Activated CD4-positive, alpha-beta T cell treated with anti-CD3 and anti-CD28 coated beads, Interleukin-2, amount 50 U/mL, for 48 hours (primary cell): ENCODE results near the gene PCDHGB6.
"Not testable (repeated sequence)": the region's sequence is repeated elsewhere in the genome, so short reads cannot be mapped to it uniquely, and the experiment has no call there.

Experiments used
- DNase-seq, 2 experiments: peaks; one replicate each; pipeline ENCODE4 v3.0.0-alpha.2; 2020

Gene PCDHGB6

DNA sequence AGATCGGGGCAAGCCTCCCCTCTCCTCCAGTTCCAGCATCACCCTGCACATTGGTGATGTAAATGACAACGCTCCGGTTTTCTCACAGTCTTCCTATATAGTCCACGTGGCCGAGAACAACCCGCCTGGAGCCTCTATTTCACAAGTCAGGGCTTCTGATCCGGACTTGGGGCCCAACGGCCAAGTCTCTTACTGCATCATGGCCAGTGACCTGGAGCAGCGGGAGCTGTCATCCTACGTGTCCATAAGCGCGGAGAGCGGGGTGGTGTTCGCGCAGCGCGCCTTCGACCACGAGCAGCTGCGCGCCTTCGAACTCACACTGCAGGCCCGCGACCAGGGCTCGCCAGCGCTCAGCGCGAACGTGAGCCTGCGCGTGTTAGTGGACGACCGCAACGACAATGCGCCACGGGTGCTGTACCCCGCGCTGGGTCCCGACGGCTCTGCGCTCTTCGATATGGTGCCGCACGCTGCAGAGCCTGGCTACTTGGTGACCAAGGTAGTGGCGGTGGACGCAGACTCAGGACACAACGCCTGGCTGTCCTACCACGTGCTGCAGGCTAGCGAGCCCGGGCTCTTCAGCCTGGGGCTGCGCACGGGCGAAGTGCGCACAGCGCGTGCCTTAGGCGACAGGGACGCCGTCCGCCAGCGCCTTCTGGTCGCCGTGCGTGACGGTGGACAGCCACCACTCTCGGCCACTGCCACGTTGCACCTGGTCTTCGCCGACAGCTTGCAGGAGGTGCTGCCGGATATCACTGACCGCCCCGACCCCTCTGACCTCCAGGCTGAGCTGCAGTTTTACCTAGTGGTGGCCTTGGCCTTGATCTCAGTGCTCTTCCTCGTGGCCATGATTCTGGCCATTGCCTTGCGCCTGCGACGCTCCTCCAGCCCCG, 18.4 kb upstream of the PCDHGB6 start:
- DNase-seq, result no peak

DNA sequence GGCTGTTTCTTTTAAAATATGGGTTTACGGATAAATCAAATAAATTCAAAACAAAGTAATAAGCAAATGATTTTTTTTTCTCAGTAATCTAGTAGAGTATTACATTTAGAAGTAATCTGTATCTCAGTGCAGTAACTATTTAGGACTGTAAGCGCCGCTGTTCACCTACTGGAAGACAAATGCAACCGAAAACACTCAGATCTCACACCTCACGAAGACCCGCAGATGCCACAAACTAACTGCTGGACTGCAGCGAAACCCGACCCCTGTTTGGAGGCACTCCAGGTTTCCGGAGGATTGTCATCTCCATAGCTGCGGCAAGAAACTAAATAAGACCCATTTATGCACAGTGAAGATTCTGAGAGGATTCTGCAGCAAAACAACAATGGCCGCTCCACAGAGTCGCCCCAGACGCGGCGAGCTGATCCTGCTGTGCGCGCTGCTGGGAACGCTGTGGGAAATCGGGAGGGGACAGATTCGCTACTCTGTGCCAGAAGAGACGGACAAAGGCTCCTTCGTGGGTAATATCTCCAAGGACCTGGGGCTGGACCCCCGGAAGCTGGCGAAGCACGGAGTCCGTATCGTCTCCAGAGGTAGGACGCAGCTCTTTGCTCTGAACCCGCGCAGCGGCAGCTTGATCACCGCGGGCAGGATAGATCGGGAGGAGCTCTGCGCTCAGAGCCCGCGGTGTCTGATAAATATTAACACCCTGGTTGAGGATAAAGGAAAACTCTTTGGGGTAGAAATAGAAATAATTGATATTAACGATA, 15.2 kb upstream of the PCDHGB6 start, which contains the start of gene PCDHGA8:
PCDHGA8 (plus strand) TSS at position 205 of the 770 bp plus-strand sequence; CDS start at position 386, 181 bp downstream.
- DNase-seq, result no peak

DNA sequence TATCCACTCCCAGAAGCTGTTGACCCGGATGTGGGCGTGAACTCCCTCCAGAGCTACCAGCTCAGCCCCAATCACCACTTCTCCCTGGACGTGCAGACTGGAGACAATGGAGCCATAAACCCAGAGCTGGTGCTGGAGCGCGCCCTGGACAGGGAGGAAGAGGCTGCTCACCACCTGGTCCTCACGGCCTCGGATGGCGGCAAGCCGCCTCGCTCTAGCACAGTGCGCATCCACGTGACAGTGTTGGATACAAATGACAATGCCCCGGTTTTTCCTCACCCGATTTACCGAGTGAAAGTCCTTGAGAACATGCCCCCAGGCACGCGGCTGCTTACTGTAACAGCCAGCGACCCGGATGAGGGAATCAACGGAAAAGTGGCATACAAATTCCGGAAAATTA, 14.6 kb upstream of the PCDHGB6 start:
- DNase-seq, result no peak

DNA sequence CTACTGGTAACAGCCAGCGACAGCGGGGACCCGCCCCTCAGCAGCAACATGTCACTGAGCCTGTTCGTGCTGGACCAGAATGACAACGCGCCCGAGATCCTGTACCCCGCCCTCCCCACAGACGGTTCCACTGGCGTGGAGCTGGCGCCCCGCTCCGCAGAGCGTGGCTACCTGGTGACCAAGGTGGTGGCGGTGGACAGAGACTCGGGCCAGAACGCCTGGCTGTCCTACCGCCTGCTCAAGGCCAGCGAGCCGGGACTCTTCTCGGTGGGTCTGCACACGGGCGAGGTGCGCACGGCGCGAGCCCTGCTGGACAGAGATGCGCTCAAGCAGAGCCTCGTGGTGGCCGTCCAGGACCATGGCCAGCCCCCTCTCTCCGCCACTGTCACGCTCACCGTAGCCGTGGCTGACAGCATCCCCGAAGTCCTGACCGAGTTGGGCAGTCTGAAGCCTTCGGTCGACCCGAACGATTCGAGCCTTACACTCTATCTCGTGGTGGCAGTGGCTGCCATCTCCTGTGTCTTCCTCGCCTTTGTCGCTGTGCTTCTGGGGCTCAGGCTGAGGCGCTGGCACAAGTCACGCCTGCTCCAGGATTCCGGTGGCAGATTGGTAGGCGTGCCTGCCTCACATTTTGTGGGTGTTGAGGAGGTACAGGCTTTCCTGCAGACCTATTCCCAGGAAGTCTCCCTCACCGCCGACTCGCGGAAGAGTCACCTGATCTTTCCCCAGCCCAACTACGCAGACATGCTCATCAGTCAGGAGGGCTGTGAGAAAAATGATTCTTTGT, 13.2 kb upstream of the PCDHGB6 start:
- not testable (repeated sequence) for DNase-seq

DNA sequence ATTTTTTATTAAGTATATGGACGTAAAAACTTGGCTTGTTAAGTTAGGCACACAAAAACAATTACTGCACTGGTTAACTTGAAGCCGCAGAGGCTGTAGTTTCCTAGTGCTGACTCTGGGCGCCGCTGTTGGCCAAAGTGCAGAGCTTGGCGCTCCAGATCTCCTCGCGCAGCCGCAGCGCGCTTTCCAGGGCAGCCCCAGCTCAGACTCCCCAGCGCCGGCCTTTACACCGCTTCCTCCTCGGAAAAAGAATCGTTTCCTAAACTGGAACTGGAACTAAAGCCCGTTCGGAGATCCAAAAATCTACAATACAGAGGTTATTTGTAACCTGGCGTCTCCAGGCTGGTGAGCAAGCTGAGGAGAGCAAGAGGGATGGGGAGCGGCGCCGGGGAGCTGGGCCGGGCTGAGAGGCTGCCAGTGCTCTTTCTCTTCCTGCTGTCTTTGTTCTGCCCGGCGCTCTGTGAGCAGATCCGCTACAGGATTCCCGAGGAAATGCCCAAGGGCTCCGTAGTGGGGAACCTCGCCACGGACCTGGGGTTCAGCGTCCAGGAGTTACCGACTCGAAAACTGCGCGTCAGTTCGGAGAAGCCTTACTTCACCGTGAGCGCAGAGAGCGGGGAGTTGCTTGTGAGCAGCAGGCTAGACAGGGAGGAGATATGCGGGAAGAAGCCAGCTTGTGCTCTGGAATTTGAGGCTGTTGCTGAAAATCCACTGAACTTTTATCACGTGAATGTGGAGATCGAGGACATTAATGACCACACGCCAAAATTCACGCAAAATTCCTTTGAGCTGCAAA, 9.9 kb upstream of the PCDHGB6 start, which contains the start of gene PCDHGB5:
PCDHGB5 (plus strand) TSS at position 192 of the 796 bp plus-strand sequence; CDS start at position 373, 181 bp downstream.
- DNase-seq, result peak in 1 of 2 experiments; percentile 36

DNA sequence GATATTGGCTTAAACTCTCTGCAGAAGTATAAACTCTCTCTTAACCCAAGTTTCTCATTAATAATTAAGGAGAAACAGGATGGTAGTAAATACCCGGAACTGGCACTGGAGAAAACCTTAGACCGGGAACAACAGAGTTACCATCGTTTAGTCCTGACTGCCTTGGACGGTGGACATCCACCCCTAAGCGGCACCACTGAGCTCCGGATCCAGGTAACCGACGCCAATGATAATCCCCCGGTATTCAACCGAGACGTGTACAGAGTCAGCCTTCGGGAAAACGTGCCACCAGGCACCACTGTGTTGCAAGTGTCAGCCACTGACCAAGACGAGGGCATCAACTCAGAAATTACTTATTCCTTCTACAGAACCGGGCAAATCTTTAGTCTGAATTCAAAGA, 9.2 kb upstream of the PCDHGB6 start:
- DNase-seq, result no peak

DNA sequence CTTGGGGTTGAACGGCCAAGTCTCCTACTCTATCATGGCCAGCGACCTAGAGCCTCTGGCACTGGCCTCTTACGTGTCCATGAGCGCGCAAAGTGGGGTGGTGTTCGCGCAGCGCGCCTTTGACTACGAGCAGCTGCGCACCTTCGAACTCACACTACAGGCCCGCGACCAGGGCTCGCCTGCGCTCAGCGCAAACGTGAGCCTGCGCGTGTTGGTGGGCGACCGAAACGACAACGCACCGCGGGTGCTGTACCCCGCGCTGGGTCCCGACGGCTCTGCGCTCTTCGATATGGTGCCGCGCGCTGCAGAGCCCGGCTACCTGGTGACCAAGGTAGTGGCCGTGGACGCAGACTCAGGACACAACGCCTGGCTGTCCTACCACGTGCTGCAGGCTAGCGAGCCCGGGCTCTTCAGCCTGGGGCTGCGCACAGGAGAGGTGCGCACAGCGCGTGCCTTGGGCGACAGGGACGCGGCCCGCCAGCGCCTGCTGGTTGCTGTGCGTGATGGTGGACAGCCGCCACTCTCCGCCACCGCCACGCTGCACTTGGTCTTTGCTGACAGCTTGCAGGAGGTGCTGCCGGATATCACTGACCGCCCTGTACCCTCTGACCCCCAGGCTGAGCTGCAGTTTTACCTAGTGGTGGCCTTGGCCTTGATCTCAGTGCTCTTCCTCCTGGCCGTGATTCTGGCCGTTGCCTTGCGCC, 8.1 kb upstream of the PCDHGB6 start:
- no peak for DNase-seq

DNA sequence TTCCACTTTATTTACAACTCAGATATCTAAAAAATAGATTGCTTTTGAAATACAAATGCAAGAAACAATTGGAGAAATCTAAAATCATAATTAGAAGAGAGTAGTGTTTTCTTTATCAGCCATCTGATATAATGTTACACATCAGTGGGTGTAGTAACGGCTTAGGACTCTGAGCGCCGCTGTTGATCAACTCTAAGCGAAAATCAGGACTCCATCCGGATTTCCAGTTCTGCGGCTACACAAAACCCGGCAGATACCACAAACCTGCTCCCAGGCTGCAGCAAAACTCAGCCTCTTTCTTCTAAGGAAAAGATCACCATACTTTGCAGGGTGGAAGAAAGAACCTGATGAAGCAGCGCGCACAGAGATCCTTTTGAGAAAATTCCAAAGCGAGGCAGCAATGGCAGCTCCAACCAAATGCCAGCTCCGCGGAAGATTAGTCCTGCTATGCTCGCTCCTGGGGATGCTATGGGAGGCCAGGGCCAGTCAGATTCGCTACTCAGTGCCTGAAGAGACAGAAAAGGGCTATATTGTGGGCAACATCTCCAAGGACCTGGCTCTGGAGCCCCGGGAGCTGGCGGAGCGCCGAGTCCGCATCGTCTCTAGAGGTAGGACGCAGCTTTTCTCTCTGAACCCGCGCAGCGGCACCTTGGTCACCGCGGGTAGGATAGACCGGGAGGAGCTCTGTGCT, 5.1 kb upstream of the PCDHGB6 start, which contains the start of gene PCDHGA9:
PCDHGA9 (plus strand) TSS at position 226 of the 691 bp plus-strand sequence; CDS start at position 401, 175 bp downstream.
- DNase-seq, result no peak

DNA sequence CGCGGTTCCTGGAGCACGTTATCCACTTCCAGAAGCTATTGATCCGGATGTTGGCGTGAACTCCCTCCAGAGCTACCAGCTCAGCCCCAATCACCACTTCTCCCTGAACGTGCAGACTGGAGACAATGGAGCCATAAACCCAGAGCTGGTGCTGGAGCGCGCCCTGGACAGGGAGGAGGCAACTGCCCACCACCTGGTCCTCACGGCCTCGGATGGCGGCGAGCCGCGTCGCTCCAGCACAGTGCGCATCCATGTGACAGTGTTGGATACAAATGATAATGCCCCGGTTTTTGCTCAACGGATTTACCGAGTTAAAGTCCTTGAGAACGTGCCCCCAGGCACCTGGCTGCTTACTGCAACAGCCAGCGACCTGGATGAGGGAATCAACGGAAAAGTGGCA, 4.4 kb upstream of the PCDHGB6 start:
- no peak for DNase-seq

DNA sequence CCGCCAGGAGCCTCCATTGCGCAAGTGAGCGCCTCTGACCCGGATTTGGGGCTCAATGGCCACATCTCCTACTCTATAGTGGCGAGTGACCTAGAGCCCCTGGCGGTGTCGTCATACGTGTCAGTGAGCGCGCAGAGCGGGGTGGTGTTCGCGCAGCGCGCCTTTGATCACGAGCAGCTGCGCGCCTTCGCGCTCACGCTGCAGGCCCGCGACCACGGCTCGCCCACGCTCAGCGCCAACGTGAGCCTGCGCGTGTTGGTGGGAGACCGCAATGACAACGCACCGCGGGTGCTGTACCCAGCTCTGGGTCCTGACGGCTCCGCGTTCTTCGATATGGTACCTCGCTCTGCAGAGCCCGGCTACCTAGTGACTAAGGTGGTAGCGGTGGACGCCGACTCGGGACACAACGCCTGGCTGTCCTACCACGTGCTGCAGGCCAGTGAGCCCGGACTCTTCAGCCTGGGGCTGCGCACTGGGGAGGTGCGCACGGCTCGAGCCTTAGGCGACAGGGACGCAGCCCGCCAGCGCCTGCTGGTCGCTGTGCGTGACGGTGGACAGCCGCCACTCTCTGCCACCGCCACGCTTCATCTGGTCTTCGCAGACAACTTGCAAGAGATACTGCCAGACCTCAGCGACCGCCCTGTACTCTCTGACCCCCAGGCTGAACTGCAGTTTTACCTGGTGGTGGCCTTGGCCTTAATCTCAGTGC, 1.9 kb downstream of the PCDHGB6 start:
- DNase-seq, result no peak

DNA sequence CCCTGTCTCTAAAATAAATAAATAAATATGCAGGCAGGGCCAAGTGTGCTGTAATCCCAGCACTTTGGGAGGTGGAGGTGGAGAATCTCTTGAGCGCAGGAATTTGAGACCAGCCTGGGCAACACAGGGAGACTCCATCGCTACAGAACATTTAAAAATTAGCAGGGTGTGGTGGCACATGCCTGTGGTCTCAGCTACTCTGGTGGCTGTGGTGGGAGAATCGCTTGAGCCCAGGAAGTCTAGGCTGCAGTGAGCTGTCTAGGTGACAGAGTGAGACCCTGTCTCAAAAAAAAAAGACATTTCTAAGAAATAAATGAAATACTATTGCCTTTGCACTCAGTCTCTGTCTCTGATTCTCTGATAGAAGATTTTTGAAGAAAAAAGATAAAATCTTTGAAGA, 3.8 kb downstream of the PCDHGB6 start:
- no peak for DNase-seq

DNA sequence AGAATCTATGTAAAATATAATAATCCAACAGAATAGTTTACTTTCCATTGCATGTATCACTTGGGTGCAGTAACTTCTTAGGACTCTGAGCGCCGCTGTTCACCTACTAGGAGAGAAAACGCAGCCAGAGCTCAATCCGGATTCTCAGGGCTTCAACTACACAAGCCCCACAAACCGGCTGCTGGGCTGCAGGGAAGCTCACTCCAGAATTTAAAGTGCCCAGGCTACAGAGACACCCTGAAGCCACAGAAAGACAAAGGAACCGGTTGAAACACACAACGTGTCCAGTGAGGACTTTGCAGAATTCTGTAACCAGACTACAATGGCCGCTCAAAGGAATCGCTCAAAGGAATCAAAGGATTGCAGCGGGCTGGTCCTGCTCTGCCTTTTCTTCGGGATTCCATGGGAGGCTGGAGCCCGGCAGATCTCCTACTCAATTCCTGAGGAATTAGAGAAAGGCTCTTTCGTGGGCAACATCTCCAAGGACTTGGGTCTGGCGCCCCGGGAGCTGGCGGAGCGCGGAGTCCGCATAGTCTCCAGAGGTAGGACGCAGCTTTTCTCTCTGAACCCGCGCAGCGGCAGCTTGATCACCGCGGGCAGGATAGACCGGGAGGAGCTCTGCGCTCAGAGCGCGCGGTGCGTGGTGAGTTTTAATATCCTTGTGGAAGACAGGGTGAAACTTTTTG, 5.2 kb downstream of the PCDHGB6 start, which contains the start of gene PCDHGA10:
PCDHGA10 (plus strand) TSS at position 134 of the 686 bp plus-strand sequence; CDS start at position 323, 189 bp downstream.
- peak; percentile 59 to 67 for DNase-seq

DNA sequence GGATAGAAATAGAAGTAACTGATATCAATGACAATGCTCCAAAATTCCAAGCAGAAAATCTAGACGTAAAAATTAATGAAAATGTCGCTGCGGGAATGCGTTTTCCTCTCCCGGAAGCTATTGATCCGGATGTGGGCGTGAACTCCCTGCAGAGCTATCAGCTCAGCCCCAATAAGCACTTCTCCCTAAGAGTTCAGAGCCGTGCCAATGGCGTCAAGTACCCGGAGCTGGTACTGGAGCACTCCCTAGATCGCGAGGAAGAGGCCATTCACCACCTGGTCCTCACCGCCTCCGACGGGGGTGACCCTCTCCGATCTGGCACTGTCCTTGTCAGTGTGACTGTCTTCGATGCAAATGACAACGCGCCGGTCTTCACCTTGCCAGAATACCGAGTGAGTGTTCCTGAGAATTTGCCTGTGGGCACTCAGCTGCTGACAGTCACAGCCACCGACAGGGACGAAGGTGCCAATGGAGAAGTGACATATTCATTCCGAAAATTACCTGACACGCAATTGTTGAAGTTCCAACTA, 5.8 kb downstream of the PCDHGB6 start:
- no peak for DNase-seq

DNA sequence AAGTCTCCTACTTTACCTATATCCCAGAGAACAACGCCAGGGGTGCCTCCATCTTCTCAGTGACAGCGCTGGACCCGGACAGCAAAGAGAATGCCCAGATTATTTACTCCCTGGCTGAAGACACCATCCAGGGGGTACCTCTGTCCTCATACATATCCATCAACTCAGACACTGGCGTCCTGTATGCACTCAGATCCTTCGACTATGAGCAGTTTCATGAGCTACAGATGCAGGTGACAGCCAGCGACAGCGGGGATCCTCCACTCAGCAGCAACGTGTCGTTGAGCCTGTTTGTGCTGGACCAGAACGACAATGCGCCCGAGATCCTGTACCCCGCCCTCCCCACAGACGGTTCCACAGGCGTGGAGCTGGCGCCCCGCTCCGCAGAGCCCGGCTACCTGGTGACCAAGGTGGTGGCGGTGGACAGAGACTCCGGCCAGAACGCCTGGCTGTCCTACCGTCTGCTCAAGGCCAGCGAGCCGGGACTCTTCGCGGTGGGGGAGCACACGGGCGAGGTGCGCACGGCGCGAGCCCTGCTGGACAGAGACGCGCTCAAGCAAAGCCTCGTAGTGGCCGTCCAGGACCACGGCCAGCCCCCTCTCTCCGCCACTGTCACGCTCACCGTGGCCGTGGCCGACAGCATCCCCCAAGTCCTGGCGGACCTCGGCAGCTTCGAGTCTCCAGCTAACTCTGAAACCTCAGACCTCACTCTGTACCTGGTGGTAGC, 6.9 kb downstream of the PCDHGB6 start:
- DNase-seq, result not testable (repeated sequence)

DNA sequence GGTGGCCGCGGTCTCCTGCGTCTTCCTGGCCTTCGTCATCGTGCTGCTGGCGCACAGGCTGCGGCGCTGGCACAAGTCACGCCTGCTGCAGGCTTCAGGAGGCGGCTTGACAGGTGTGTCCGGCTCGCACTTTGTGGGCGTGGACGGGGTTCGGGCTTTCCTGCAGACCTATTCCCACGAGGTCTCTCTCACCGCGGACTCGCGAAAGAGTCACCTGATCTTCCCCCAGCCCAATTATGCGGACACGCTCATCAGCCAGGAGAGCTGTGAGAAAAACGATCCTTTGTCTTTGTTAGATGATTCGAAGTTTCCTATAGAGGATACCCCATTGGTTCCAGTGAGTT, 7.4 kb downstream of the PCDHGB6 start:
- DNase-seq, result not testable (repeated sequence)

DNA sequence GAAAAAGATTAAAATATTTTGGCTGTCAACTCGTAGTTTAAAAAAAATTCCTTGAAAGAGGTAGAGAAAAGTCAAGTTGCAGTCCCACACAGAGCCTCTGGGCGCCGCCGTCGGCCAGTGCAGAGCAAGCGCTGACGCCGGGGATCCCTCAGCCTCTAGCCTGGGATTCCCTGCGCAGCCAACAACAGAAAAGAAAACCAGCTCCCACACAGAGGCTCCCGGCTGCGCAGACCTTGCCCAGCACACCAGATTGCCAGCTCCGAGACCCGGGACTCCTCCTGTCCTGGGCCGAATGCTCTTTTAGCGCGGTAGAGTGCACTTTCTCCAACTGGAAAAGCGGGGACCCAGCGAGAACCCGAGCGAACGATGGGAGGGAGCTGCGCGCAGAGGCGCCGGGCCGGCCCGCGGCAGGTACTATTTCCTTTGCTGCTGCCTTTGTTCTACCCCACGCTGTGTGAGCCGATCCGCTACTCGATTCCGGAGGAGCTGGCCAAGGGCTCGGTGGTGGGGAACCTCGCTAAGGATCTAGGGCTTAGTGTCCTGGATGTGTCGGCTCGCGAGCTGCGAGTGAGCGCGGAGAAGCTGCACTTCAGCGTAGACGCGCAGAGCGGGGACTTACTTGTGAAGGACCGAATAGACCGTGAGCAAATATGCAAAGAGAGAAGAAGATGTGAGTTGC, 9.8 kb downstream of the PCDHGB6 start, which contains the start of gene PCDHGB7:
PCDHGB7 (plus strand) TSS at position 184 of the 679 bp plus-strand sequence; CDS start at position 367, 183 bp downstream.
- peak; percentile 61 to 68 for DNase-seq
